ENCODE measurements around the gene KRTAP19-1. TPM values are rescaled to one million over a fixed set of nuclear protein-coding genes. Genes with fewer than 3 reads are reported as not detected.

KRTAP19-1 gene
- polyA plus RNA-seq, 4 donors: not detected

- no peak for DNase-seq (ENCODE audit: low read depth in 4 of 4, low spot score in 3 of 4)
These were observed 46.0 kb downstream of the KRTAP19-1 start for GRCh38 chr21:30434033-30434631.

- DNase-seq (ENCODE audit: low read depth in 4 of 4, low spot score in 3 of 4): no peak
These were observed 50.0 kb downstream of the KRTAP19-1 start, which contains the start of gene KRTAP13-4 for GRCh38 chr21:30430170-30430655. Gene KRTAP13-4 (plus strand): TSS chr21:30430220. CDS start chr21:30430276, 56 bp downstream.

Other genes starting within 250 kb of the KRTAP19-1 start
- gene KRTAP24-1, start 197.4 kb downstream of the KRTAP19-1 start, polyA plus RNA-seq (ENCODE audit: insufficient read length in 4 of 4): not detected
- not detected for gene KRTAP25-1, start 190.9 kb downstream of the KRTAP19-1 start, polyA plus RNA-seq (ENCODE audit: insufficient read length in 4 of 4)
- gene KRTAP26-1, start 160.1 kb downstream of the KRTAP19-1 start, polyA plus RNA-seq (ENCODE audit: insufficient read length in 4 of 4): not detected
- gene KRTAP27-1, start 142.7 kb downstream of the KRTAP19-1 start, polyA plus RNA-seq (ENCODE audit: insufficient read length in 4 of 4): not detected
- not detected for gene KRTAP23-1, start 131.8 kb downstream of the KRTAP19-1 start, polyA plus RNA-seq (ENCODE audit: insufficient read length in 4 of 4)
- gene KRTAP13-2, start 108.1 kb downstream of the KRTAP19-1 start, polyA plus RNA-seq (ENCODE audit: insufficient read length in 4 of 4): not detected
- gene KRTAP13-1, start 84.3 kb downstream of the KRTAP19-1 start, polyA plus RNA-seq (ENCODE audit: insufficient read length in 4 of 4): not detected
- not detected for gene KRTAP13-3, start 54.4 kb downstream of the KRTAP19-1 start, polyA plus RNA-seq (ENCODE audit: insufficient read length in 4 of 4)
- gene KRTAP13-4, start 50.1 kb downstream of the KRTAP19-1 start, polyA plus RNA-seq (ENCODE audit: insufficient read length in 4 of 4): not detected
- gene KRTAP15-1, start 40.1 kb downstream of the KRTAP19-1 start, polyA plus RNA-seq (ENCODE audit: insufficient read length in 4 of 4): not detected
- not detected for gene KRTAP19-2, start 7.1 kb upstream of the KRTAP19-1 start, polyA plus RNA-seq (ENCODE audit: insufficient read length in 4 of 4)
- gene KRTAP19-3, start 11.6 kb upstream of the KRTAP19-1 start, polyA plus RNA-seq (ENCODE audit: insufficient read length in 4 of 4): not detected
- not detected for gene KRTAP19-4, start 16.8 kb upstream of the KRTAP19-1 start, polyA plus RNA-seq (ENCODE audit: insufficient read length in 4 of 4)
- not detected for gene KRTAP19-5, start 21.8 kb upstream of the KRTAP19-1 start, polyA plus RNA-seq (ENCODE audit: insufficient read length in 4 of 4)
- gene KRTAP19-6, start 61.5 kb upstream of the KRTAP19-1 start, polyA plus RNA-seq (ENCODE audit: insufficient read length in 4 of 4): not detected
- not detected for gene KRTAP19-7, start 80.9 kb upstream of the KRTAP19-1 start, polyA plus RNA-seq (ENCODE audit: insufficient read length in 4 of 4)
- not detected for gene KRTAP22-2, start 110.0 kb upstream of the KRTAP19-1 start, polyA plus RNA-seq (ENCODE audit: insufficient read length in 4 of 4)
- not detected for gene KRTAP6-3, start 112.1 kb upstream of the KRTAP19-1 start, polyA plus RNA-seq (ENCODE audit: insufficient read length in 4 of 4)
- not detected for gene KRTAP6-2, start 118.5 kb upstream of the KRTAP19-1 start, polyA plus RNA-seq (ENCODE audit: insufficient read length in 4 of 4)
- not detected for gene KRTAP22-1, start 120.7 kb upstream of the KRTAP19-1 start, polyA plus RNA-seq (ENCODE audit: insufficient read length in 4 of 4)
- not detected for gene KRTAP6-1, start 133.6 kb upstream of the KRTAP19-1 start, polyA plus RNA-seq (ENCODE audit: insufficient read length in 4 of 4)
- gene KRTAP20-1, start 136.1 kb upstream of the KRTAP19-1 start, polyA plus RNA-seq (ENCODE audit: insufficient read length in 4 of 4): not detected
- gene KRTAP20-4, start 140.3 kb upstream of the KRTAP19-1 start, polyA plus RNA-seq (ENCODE audit: insufficient read length in 4 of 4): not detected
- not detected for gene KRTAP20-2, start 154.8 kb upstream of the KRTAP19-1 start, polyA plus RNA-seq (ENCODE audit: insufficient read length in 4 of 4)
- not detected for gene KRTAP20-3, start 162.5 kb upstream of the KRTAP19-1 start, polyA plus RNA-seq (ENCODE audit: insufficient read length in 4 of 4)
- not detected for gene KRTAP21-3, start 238.4 kb upstream of the KRTAP19-1 start, polyA plus RNA-seq (ENCODE audit: insufficient read length in 4 of 4)

Measured in right renal pelvis (tissue), 4 donors.